ENCODE data around the gene MROH2A. TPM values are rescaled to one million over a fixed set of nuclear protein-coding genes. Genes with fewer than 3 reads are reported as not detected.

MROH2A gene
- 0.53 TPM for total RNA-seq

GRCh38 chr2:233778030-233778429 lies at the start of gene MROH2A:
Gene MROH2A (plus strand): TSS chr2:233778330. CDS start chr2:233779359, 1,029 bp downstream.

GRCh38 chr2:233728723-233729301 lies 49.3 kb upstream of the MROH2A start, which contains the start of gene UGT1A3:
Gene UGT1A3 (plus strand): TSS chr2:233729042. CDS start chr2:233729127, 85 bp downstream.

GRCh38 chr2:233760043-233760442 lies 18.1 kb upstream of the MROH2A start, which contains the start of gene UGT1A1:
Gene UGT1A1 (plus strand): TSS chr2:233760270. CDS start chr2:233760288, 18 bp downstream.

GRCh38 chr2:233854241-233854981 lies 76.3 kb downstream of the MROH2A start, which contains the start of gene HJURP:
Gene HJURP (minus strand): TSS chr2:233854535. CDS start chr2:233854500, 35 bp downstream.

GRCh38 chr2:233867993-233868532 lies 89.9 kb downstream of the MROH2A start, which contains the start of gene MSL3B:
Gene MSL3B (minus strand): TSS chr2:233868386.

Other genes with a start within 250 kb of the MROH2A start
- 54.5 TPM for gene USP40, start 211.5 kb upstream of the MROH2A start, total RNA-seq
- gene UGT1A8, start 160.7 kb upstream of the MROH2A start, total RNA-seq: not detected
- not detected for gene UGT1A10, start 141.9 kb upstream of the MROH2A start, total RNA-seq
- gene UGT1A9, start 106.4 kb upstream of the MROH2A start, total RNA-seq: 1.4 TPM
- gene UGT1A7, start 96.4 kb upstream of the MROH2A start, total RNA-seq: not detected
- gene UGT1A6, start 85.4 kb upstream of the MROH2A start, total RNA-seq: 3.4 TPM
- not detected for gene UGT1A5, start 65.4 kb upstream of the MROH2A start, total RNA-seq
- gene UGT1A4, start 59.6 kb upstream of the MROH2A start, total RNA-seq: 0.29 TPM
- gene UGT1A3, start 49.3 kb upstream of the MROH2A start, total RNA-seq: not detected
- 0.18 TPM for gene UGT1A1, start 18.1 kb upstream of the MROH2A start, total RNA-seq
- gene HJURP, start 76.2 kb downstream of the MROH2A start, total RNA-seq: 13.3 TPM
- gene TRPM8, start 139.0 kb downstream of the MROH2A start, total RNA-seq: not detected